ENCODE data around the gene SLC6A18. TPM values are rescaled to one million over a fixed set of nuclear protein-coding genes. Genes with fewer than 3 reads are reported as not detected.

Gene SLC6A18
- total and polyA plus RNA-seq, 2 of the 4 experiments (the other 2 are of a cell fraction), result not detected

DNA sequence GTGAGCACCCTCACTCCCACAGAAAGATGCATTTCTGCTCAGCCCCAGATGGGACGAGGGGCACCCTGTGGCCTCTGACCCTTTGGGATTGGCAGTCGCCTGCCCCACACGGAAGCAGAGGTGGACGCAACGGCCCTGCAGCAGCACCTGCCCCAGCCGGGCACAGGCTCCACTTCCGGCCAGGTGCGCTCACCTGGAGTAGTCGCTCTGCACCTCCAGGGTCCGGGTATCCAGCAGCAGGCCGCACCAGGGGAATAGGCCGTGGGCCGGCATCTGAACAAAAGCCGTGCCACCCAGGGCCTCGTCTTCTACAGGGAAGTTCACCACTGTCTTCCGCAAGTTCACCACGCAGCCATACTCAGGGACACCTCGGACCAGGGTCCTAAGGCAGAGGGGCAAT lies 39.0 kb downstream of the SLC6A18 start:
- H2BK120ac ChIP-seq (ENCODE audit: low read depth, low read length), result no peak overlapping the region
- no peak overlapping the region for H3K14ac ChIP-seq (replicated peaks; ENCODE audit: low read depth, low read length)
- no peak overlapping the region for H2AK9ac ChIP-seq (replicated peaks; ENCODE audit: low read depth, low read length, poor library complexity)
- no peaks in the 10 kb centered on the region for H3K27me3 ChIP-seq (ENCODE audit: control insufficient read depth, insufficient read depth, low read length)
- BruUV-seq (replicated peaks), result no TSS peak
- ATAC-seq (ENCODE audit: low read depth) (no peak), DNase-seq (no peak)
- no peak overlapping the region for H3K4ac ChIP-seq (ENCODE audit: low read depth, low read length)
- POLR2A ChIA-PET (ENCODE audit: unreplicated experiment), result no interaction called here
- H3K23ac ChIP-seq (ENCODE audit: low read depth, low read length), result no peak overlapping the region
- no peak overlapping the region for H3K4me3 ChIP-seq (ENCODE audit: insufficient read depth, low read depth, low read length)
- in situ Hi-C loops (cut with MboI; ENCODE audit: low sequenced_read_pairs), result no loop called here
- H3K4me2 ChIP-seq (ENCODE audit: low read depth, low read length), result no peak overlapping the region
- no peak overlapping the region for H2BK15ac ChIP-seq (ENCODE audit: low read depth, low read length)
- TF ChIP-seq NFE2L2 (IDR thresholded peaks at IDR 0.05; ENCODE audit: low read depth, low read length) (no peak), SMC3 (IDR thresholded peaks at IDR 0.05; ENCODE audit: low read depth, low read length) (no peak), CHD1 (IDR thresholded peaks at IDR 0.05; ENCODE audit: low read depth, low read length) (no peak), RCOR1 (IDR thresholded peaks at IDR 0.05; ENCODE audit: insufficient replicate concordance, low read length) (no peak), MXI1 (IDR thresholded peaks at IDR 0.05; ENCODE audit: borderline replicate concordance, low read depth, low read length) (no peak), MAFK (IDR thresholded peaks at IDR 0.05; ENCODE audit: low read depth, low read length) (no peak), MAZ (IDR thresholded peaks at IDR 0.05; ENCODE audit: borderline replicate concordance, low read depth, low read length) (no peak), RFX5 (IDR thresholded peaks at IDR 0.05; ENCODE audit: low read depth, low read length) (no peak), FOS (IDR thresholded peaks at IDR 0.05; ENCODE audit: low read depth, low read length) (no peak), CEBPB (IDR thresholded peaks at IDR 0.05; ENCODE audit: low read depth, low read length) (no peak), RAD21 (IDR thresholded peaks at IDR 0.05; ENCODE audit: low read length) (no peak), BHLHE40 (IDR thresholded peaks at IDR 0.05; ENCODE audit: low read depth, low read length) (no peak), POLR2A (IDR thresholded peaks at IDR 0.05; ENCODE audit: low read depth, low read length) (no peak)
- TF ChIP-seq, protein P1, sequence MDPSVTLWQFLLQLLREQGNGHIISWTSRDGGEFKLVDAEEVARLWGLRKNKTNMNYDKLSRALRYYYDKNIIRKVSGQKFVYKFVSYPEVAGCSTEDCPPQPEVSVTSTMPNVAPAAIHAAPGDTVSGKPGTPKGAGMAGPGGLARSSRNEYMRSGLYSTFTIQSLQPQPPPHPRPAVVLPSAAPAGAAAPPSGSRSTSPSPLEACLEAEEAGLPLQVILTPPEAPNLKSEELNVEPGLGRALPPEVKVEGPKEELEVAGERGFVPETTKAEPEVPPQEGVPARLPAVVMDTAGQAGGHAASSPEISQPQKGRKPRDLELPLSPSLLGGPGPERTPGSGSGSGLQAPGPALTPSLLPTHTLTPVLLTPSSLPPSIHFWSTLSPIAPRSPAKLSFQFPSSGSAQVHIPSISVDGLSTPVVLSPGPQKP (IDR thresholded peaks at IDR 0.05; ENCODE audit: borderline replicate concordance, low read depth, low read length), result no peak
- TF ChIP-seq, protein P2, sequence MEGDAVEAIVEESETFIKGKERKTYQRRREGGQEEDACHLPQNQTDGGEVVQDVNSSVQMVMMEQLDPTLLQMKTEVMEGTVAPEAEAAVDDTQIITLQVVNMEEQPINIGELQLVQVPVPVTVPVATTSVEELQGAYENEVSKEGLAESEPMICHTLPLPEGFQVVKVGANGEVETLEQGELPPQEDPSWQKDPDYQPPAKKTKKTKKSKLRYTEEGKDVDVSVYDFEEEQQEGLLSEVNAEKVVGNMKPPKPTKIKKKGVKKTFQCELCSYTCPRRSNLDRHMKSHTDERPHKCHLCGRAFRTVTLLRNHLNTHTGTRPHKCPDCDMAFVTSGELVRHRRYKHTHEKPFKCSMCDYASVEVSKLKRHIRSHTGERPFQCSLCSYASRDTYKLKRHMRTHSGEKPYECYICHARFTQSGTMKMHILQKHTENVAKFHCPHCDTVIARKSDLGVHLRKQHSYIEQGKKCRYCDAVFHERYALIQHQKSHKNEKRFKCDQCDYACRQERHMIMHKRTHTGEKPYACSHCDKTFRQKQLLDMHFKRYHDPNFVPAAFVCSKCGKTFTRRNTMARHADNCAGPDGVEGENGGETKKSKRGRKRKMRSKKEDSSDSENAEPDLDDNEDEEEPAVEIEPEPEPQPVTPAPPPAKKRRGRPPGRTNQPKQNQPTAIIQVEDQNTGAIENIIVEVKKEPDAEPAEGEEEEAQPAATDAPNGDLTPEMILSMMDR (conservative IDR thresholded peaks at IDR 0.05; ENCODE audit: low read depth, low read length), result no peak
- TF ChIP-seq, protein P3, sequence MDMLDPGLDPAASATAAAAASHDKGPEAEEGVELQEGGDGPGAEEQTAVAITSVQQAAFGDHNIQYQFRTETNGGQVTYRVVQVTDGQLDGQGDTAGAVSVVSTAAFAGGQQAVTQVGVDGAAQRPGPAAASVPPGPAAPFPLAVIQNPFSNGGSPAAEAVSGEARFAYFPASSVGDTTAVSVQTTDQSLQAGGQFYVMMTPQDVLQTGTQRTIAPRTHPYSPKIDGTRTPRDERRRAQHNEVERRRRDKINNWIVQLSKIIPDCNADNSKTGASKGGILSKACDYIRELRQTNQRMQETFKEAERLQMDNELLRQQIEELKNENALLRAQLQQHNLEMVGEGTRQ (IDR thresholded peaks at IDR 0.05; ENCODE audit: low read depth, low read length), result no peak
- no peak overlapping the region for H4K91ac ChIP-seq (ENCODE audit: insufficient read depth, low read depth, low read length)
- H4K8ac ChIP-seq (ENCODE audit: low read depth in 2 of 2, low read length in 2 of 2), result no peak overlapping the region
- no peak overlapping the region for H3K18ac ChIP-seq (ENCODE audit: low read depth, low read length)
- no peak overlapping the region for H2AFZ ChIP-seq (replicated peaks; ENCODE audit: low read length, poor library complexity)
- H3K79me1 ChIP-seq (ENCODE audit: low read depth in 1 of 2, low read length in 2 of 2), result no peaks in the 10 kb centered on the region
- WGBS, 2 experiments (ENCODE audit: extremely low coverage in 2 of 2, insufficient read length in 1 of 2), result 86% methylated on average over 14 of the region's 18 CpGs; no CpG with 5 or more reads in 1 of the 2 experiments
- H3K4me1 ChIP-seq (ENCODE audit: control insufficient read depth, insufficient read depth, low read length), result no peaks in the 10 kb centered on the region
- no peak overlapping the region for H2BK20ac ChIP-seq (ENCODE audit: low read depth, low read length)
- H3K9me1 ChIP-seq (ENCODE audit: insufficient read depth, low read length), result no peaks in the 10 kb centered on the region
- intact Hi-C loops (cut with micrococcal nuclease), result no loop called here
- no peak overlapping the region for H4K5ac ChIP-seq (ENCODE audit: low read depth, low read length)
- H2BK5ac ChIP-seq (ENCODE audit: low read depth, low read length, poor library complexity, severe bottlenecking), result no peak overlapping the region
- dilution Hi-C loops (cut with HindIII; ENCODE audit: low sequenced_read_pairs, unreplicated experiment), result no loop called here
- H3K56ac ChIP-seq (ENCODE audit: extremely low read depth, insufficient read depth, low read length), result no peak overlapping the region
- no peak overlapping the region for H2AK5ac ChIP-seq (ENCODE audit: low read depth, low read length)
- no peaks in the 10 kb centered on the region for H3K36me3 ChIP-seq (ENCODE audit: control insufficient read depth, insufficient read depth, low read length)
- H3K9ac ChIP-seq (ENCODE audit: low read depth, low read length), result no peak overlapping the region
- CTCF ChIA-PET, result no interaction called here
- no peaks in the 10 kb centered on the region for H4K20me1 ChIP-seq (ENCODE audit: insufficient read depth, low read length)
- no peak overlapping the region for H3K27ac ChIP-seq (ENCODE audit: insufficient read depth, low read length)
- peaks cover 52% of the 10 kb centered on the region for H3K9me3 ChIP-seq (ENCODE audit: control insufficient read depth, insufficient read depth, low read length)
